ENCODE results near the gene HECTD2.

- TF ChIP-seq POLR2A (IDR thresholded peaks at IDR 0.05; ENCODE audit: low read depth, low read length) (no peak), POLR2AphosphoS5 (IDR thresholded peaks at IDR 0.05; ENCODE audit: low read depth, low read length) (no peak), TAF1 (IDR thresholded peaks at IDR 0.05; ENCODE audit: borderline replicate concordance, low read depth, low read length) (no peak)
These were observed 23.9 kb downstream of the HECTD2 start for GRCh38 chr10:91434041-91434440.

Measured in GM12892 (cell line).